Esophagus (tissue), 2 donors: Measurements from ENCODE around the gene TLR2. TPM values are rescaled to one million over a fixed set of nuclear protein-coding genes. Genes with fewer than 3 reads are reported as not detected.

Source experiments
- H3K27ac ChIP-seq, 2 donors: one replicate each; pipeline ENCODE4 v1.5.1; 2013; ENCODE audit warnings: low read depth in 2 of 2, mild to moderate bottlenecking in 2 of 2, inconsistent platforms in 1 of 2, low read length in 1 of 2, moderate library complexity in 1 of 2
- H3K27me3 ChIP-seq, 2 donors: one replicate each; pipeline ENCODE4 v1.6.1; 2013; ENCODE audit warnings: low read length in 2 of 2, control low read depth in 1 of 2, mild to moderate bottlenecking in 1 of 2; ENCODE audit not compliant: insufficient read depth in 2 of 2, control insufficient read depth in 1 of 2
- H3K36me3 ChIP-seq, 2 donors: one replicate each; pipeline ENCODE4 v1.6.1; 2013; ENCODE audit warnings: low read length in 1 of 2; ENCODE audit not compliant: control insufficient read depth in 2 of 2, insufficient read depth in 2 of 2
- H3K4me1 ChIP-seq, 2 donors: one replicate each; pipeline ENCODE4 v1.6.1; 2013; ENCODE audit warnings: low read length in 1 of 2; ENCODE audit not compliant: control insufficient read depth in 2 of 2, insufficient read depth in 2 of 2
- H3K4me3 ChIP-seq, 2 donors: one replicate each; pipeline ENCODE4 v1.5.1; 2013; ENCODE audit warnings: low read length in 2 of 2, mild to moderate bottlenecking in 2 of 2, low read depth in 1 of 2, moderate library complexity in 1 of 2
- H3K9me3 ChIP-seq, 2 donors: one replicate each; pipeline ENCODE4 v1.6.1; 2013; ENCODE audit warnings: mild to moderate bottlenecking in 2 of 2, low read depth in 1 of 2, low read length in 1 of 2, moderate library complexity in 1 of 2; ENCODE audit not compliant: control insufficient read depth in 2 of 2, insufficient read depth in 1 of 2
- WGBS, 2 donors: extraction: QIAGEN DNeasy Blood & Tissue Kit; methylation state at CpG; one replicate each; pipeline ENCODE4 v1.1.7; 2013; 5-methylcytosine and 5-hydroxymethylcytosine counted together
- polyA plus RNA-seq, 2 donors: library from polyadenylated mRNA; stranded (reverse); fragments of 200-250 nt; gene quantifications; one replicate each; pipeline ENCODE4 v1.2.3, GENCODE V29; 2013
- donor health status: healthy with polysubstance abuse.
- donor health status: Bipolar disorder and iron deficiency.

The TLR2 gene
- polyA plus RNA-seq, 2 donors, result 1.6 to 1.9 TPM

DNA sequence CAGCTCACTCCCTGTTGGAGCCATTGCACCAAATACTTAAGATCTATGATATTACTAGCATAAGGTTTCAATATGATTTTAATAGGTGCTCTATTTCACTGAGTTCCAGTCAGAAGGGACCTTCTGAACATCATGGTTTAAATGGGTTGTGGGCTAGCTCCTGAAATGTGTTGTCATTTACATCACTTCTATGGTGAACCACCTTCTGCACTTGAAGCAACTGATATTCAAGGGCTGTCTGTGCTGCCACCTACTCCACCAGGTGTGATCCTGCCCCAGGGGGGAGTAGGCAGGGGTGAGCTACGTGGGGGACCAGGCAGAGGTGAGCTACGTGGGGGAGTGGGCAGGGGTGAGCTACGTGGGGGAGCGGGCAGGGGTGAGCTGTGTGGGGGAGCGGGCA, 40.5 kb downstream of the TLR2 start:
- H3K36me3 ChIP-seq, result no peaks in the 10 kb centered on the region
- no peak overlapping the region for H3K4me3 ChIP-seq
- H3K27ac ChIP-seq, result no peak overlapping the region
- 85 to 88% methylated on average over 5 of the region's 5 CpGs for WGBS, 2 donors
- H3K4me1 ChIP-seq, result no peaks in the 10 kb centered on the region
- no peaks in the 10 kb centered on the region for H3K9me3 ChIP-seq
- no peaks in the 10 kb centered on the region for H3K27me3 ChIP-seq

- no peaks in the 10 kb centered on the region for H3K9me3 ChIP-seq
- no peaks in the 10 kb centered on the region for H3K36me3 ChIP-seq
- H3K27me3 ChIP-seq, result no peaks in the 10 kb centered on the region
- H3K4me3 ChIP-seq, result no peak overlapping the region
- no peaks in the 10 kb centered on the region for H3K4me1 ChIP-seq
- H3K27ac ChIP-seq, result no peak overlapping the region
- 81 to 85% methylated on average over 5 of the region's 5 CpGs for WGBS, 2 donors
These were observed 41.2 kb downstream of the TLR2 start for GRCh38 chr4:153725136-153725830.

DNA sequence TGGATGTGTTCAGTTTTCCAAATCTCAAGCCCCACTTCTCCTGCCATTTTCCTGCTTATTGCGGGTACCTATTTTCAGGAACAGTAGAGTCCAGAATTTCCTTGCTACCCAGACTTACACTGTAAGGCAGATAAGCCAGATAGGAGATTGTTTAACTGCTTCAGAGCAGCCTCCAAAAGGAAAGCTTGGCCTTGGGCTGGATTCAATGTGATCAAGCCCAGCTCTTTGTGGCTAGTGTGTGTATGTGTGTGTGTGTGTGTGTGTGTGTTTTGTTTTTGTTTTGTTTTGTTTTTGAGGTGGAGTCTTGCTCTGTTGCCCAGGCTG, 41.7 kb downstream of the TLR2 start:
- Histone ChIP-seq H3K4me1 (no peaks in the 10 kb centered on the region), H3K27ac (no peak overlapping the region), H3K9me3 (no peaks in the 10 kb centered on the region), H3K36me3 (no peaks in the 10 kb centered on the region), H3K27me3 (no peaks in the 10 kb centered on the region), H3K4me3 (no peak overlapping the region)
- WGBS, 2 donors, result 82 to 92% methylated on average over 1 of the region's 1 CpG

- 88 to 94% methylated on average over 5 of the region's 5 CpGs for WGBS, 2 donors
- H3K4me3 ChIP-seq, result no peak overlapping the region
- peaks cover 0 to 2% of the 10 kb centered on the region in 2 donors for H3K9me3 ChIP-seq
- no peak overlapping the region for H3K27ac ChIP-seq
- H3K36me3 ChIP-seq, result no peaks in the 10 kb centered on the region
- H3K4me1 ChIP-seq, result no peaks in the 10 kb centered on the region
- H3K27me3 ChIP-seq, result no peaks in the 10 kb centered on the region
These were observed 44.1 kb downstream of the TLR2 start for GRCh38 chr4:153728151-153728550.

- no peak overlapping the region for H3K27ac ChIP-seq
- peaks cover 0 to 2% of the 10 kb centered on the region in 2 donors for H3K9me3 ChIP-seq
- H3K4me3 ChIP-seq, result no peak overlapping the region
- no peaks in the 10 kb centered on the region for H3K36me3 ChIP-seq
- H3K4me1 ChIP-seq, result no peaks in the 10 kb centered on the region
- WGBS, 2 donors, result 65 to 79% methylated on average over 4 of the region's 4 CpGs
- peaks cover 0 to 2% of the 10 kb centered on the region in 2 donors for H3K27me3 ChIP-seq
These were observed 44.6 kb downstream of the TLR2 start for GRCh38 chr4:153728660-153729059.

- H3K9me3 ChIP-seq, result peaks cover 0 to 2% of the 10 kb centered on the region in 2 donors
- no peak overlapping the region for H3K4me3 ChIP-seq
- WGBS, 2 donors, result 89 to 91% methylated on average over 2 of the region's 2 CpGs
- H3K4me1 ChIP-seq, result no peaks in the 10 kb centered on the region
- peaks cover 0 to 2% of the 10 kb centered on the region in 2 donors for H3K27me3 ChIP-seq
- H3K27ac ChIP-seq, result no peak overlapping the region
- no peaks in the 10 kb centered on the region for H3K36me3 ChIP-seq
These were observed 45.8 kb downstream of the TLR2 start for GRCh38 chr4:153729895-153730294.

- WGBS, 2 donors, result 19 to 27% methylated on average over 3 of the region's 3 CpGs
- peaks cover 0 to 2% of the 10 kb centered on the region in 2 donors for H3K9me3 ChIP-seq
- no peak overlapping the region for H3K4me3 ChIP-seq
- H3K27ac ChIP-seq, result no peak overlapping the region
- no peaks in the 10 kb centered on the region for H3K4me1 ChIP-seq
- peaks cover 0 to 2% of the 10 kb centered on the region in 2 donors for H3K27me3 ChIP-seq
- no peaks in the 10 kb centered on the region for H3K36me3 ChIP-seq
These were observed 47.2 kb downstream of the TLR2 start for GRCh38 chr4:153731239-153731638.

DNA sequence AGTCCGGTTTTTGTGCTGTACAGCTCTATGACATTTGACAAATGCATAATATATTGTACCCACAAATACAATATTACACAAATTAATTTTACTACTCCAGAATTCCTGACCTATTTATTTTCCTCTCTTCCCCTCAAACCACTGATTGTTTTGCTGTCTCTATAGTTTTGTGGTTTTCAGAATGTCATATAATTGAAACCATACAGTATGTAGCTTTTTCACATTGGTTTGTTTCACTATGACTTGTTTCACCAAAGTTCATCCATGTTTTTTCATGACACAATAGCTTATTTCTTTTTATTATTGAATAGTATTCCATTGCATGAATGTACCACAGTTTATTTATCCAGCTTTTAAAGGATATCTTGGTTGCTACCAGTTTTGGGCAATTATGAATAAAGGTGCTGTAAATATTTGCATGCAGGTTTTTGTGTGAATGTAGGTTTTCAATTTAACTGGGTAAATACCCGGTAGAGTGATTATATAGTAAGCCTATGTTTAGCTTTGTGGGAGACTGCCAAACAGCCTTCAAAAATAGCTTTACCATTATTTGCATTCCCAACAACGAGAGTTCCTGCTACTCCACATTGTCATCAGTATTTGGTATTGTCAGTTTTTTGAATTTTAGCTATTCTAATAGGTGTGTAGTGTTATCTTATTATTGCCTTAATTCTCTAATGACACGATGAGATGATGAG, 49.8 kb downstream of the TLR2 start:
- 56 to 57% methylated on average over 4 of the region's 4 CpGs for WGBS, 2 donors
- Histone ChIP-seq H3K4me1 (no peaks in the 10 kb centered on the region), H3K27ac (no peak overlapping the region), H3K27me3 (peaks cover 0 to 2% of the 10 kb centered on the region in 2 donors), H3K9me3 (peaks cover 0 to 2% of the 10 kb centered on the region in 2 donors), H3K36me3 (no peaks in the 10 kb centered on the region), H3K4me3 (no peak overlapping the region)

DNA sequence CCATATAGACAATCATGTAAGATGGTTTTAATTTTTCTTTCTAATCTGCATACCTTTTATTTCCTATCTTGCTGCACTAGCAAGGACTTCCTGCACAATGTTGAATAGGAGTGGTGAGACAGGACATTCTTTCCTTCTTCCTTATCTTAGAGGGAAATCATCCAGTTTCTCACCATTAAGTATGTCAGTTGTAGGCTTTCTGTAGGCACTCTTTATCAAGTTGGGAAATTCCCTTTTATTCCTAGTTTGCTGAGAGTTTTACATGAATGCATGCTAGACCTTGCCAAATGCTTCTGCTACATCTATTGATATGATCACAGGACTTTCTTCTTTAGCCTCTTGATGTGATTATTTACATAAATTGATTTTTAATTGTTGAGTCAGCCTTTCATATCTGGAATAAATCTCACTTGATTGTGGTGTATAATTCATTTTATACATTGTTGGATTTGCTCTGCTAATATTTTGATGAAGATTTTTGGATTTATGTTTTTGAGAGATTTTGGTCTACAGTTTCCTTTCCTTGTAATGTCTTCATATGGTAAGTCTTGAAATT, 51.9 kb downstream of the TLR2 start:
- Histone ChIP-seq H3K9me3 (peaks cover 2% of the 10 kb centered on the region in 2 donors), H3K27ac (no peak overlapping the region), H3K4me3 (no peak overlapping the region), H3K27me3 (peaks cover 0 to 2% of the 10 kb centered on the region in 2 donors), H3K4me1 (no peaks in the 10 kb centered on the region), H3K36me3 (no peaks in the 10 kb centered on the region)
